HepG2 (cell line): ENCODE data around the gene MXRA7. TPM values are rescaled to one million over a fixed set of nuclear protein-coding genes. Genes with fewer than 3 reads are reported as not detected.

Source experiments
- FOXA3 ChIP-seq: IDR thresholded peaks from 2 replicates; pipeline ENCODE4 v1.6.1; 2016; ENCODE audit warnings: missing genetic modification reagents, missing compliant biosample characterization
- NBN ChIP-seq: fragments of 450-650 bp; conservative IDR thresholded peaks from 2 replicates; pipeline ENCODE4 v1.6.1; 2017
- NFE2 ChIP-seq: sonication (generic); formaldehyde crosslinking; IDR thresholded peaks from 2 replicates; pipeline ENCODE4 v1.4.0; 2020; ENCODE audit warnings: missing genetic modification reagents
- SALL2 ChIP-seq: sonication (generic); formaldehyde crosslinking; IDR thresholded peaks from 2 replicates; pipeline ENCODE4 v1.8.1; 2023; ENCODE audit warnings: mild to moderate bottlenecking, missing genetic modification reagents, inconsistent platforms
- SP2 ChIP-seq: sonication (generic); formaldehyde crosslinking; IDR thresholded peaks from 2 replicates; pipeline ENCODE4 v1.5.1; 2020; ENCODE audit warnings: mild to moderate bottlenecking, missing genetic modification reagents
- SP5 ChIP-seq: IDR thresholded peaks from 2 replicates; pipeline ENCODE4 v1.6.1; 2016; ENCODE audit warnings: low read depth, borderline replicate concordance
- XBP1 ChIP-seq: sonication (generic); formaldehyde crosslinking; IDR thresholded peaks from 2 replicates; pipeline ENCODE4 v1.5.0; 2020; ENCODE audit warnings: missing genetic modification reagents
- ZNF335 ChIP-seq: sonication (generic); formaldehyde crosslinking; IDR thresholded peaks from 2 replicates; pipeline ENCODE4 v1.4.0; 2020; ENCODE audit warnings: missing genetic modification reagents
- ZNF33A ChIP-seq: sonication (generic); formaldehyde crosslinking; IDR thresholded peaks from 2 replicates; pipeline ENCODE4 v1.5.1; 2020; ENCODE audit warnings: missing genetic modification reagents, mild to moderate bottlenecking, moderate library complexity, borderline replicate concordance
- ZNF446 ChIP-seq: sonication (generic); formaldehyde crosslinking; IDR thresholded peaks from 2 replicates; pipeline ENCODE4 v1.5.0; 2020; ENCODE audit warnings: mild to moderate bottlenecking, missing genetic modification reagents
- ZNF672 ChIP-seq: sonication (generic); formaldehyde crosslinking; IDR thresholded peaks from 2 replicates; pipeline ENCODE4 v1.8.1; 2022; ENCODE audit warnings: missing genetic modification reagents
- ZNF775 ChIP-seq: sonication (generic); formaldehyde crosslinking; IDR thresholded peaks from 2 replicates; pipeline ENCODE4 v1.4.0; 2020; ENCODE audit warnings: missing genetic modification reagents, mild to moderate bottlenecking, moderate library complexity, borderline replicate concordance
- polyA plus RNA-seq, 8 experiments: library from polyadenylated mRNA; depleted of rRNA in 3 of 8; stranded (reverse) in 7 of 8; unstranded in 1 of 8; fragments of >200 nt; fragmentation: Illumina TruSeq in 4 of 8; extraction: Trizol in 4 of 8; gene quantifications; 2 replicates each; pipeline versions ENCODE4 v1.2.1 to v1.2.3, GENCODE V29; 2011 to 2016; ENCODE audit warnings: low read depth in 4 of 8, missing spikeins in 1 of 8, mixed read lengths in 1 of 8; ENCODE audit not compliant: insufficient read depth in 1 of 8
- total RNA-seq, 5 experiments: library from RNA; depleted of rRNA; stranded (reverse); fragments of >200 nt; fragmentation: Illumina TruSeq; extraction: Trizol; gene quantifications; 2 replicates each; pipeline ENCODE4 v1.2.3, GENCODE V29; 2016; ENCODE audit warnings: low read depth in 1 of 5
- TF ChIP-seq, protein P1 (sequence below): sonication (generic); formaldehyde crosslinking; IDR thresholded peaks from 2 replicates; pipeline ENCODE4 v1.4.0; 2020; ENCODE audit warnings: mild to moderate bottlenecking, missing genetic modification reagents
- TF ChIP-seq, protein P2 (sequence below): sonication (generic); formaldehyde crosslinking; IDR thresholded peaks from 2 replicates; pipeline ENCODE4 v1.4.0; 2020; ENCODE audit warnings: missing genetic modification reagents
- TF ChIP-seq, protein P3 (sequence below): sonication (generic); IDR thresholded peaks from 2 replicates; pipeline ENCODE4 v1.6.1; 2016; ENCODE audit warnings: low read depth, borderline replicate concordance
- TF ChIP-seq, protein P4 (sequence below): sonication (generic); formaldehyde crosslinking; IDR thresholded peaks from 2 replicates; pipeline ENCODE4 v1.5.1; 2020; ENCODE audit warnings: mild to moderate bottlenecking, missing genetic modification reagents, moderate library complexity
- TF ChIP-seq, protein P5 (sequence below): sonication (generic); formaldehyde crosslinking; IDR thresholded peaks from 2 replicates; pipeline ENCODE4 v1.5.0; 2020; ENCODE audit warnings: missing genetic modification reagents

Gene MXRA7
- total and polyA plus RNA-seq, 2 of the 13 experiments (the other 11 are each of a cell fraction or from before 2014, with no cell fraction given), result 44.8 to 112 TPM

DNA sequence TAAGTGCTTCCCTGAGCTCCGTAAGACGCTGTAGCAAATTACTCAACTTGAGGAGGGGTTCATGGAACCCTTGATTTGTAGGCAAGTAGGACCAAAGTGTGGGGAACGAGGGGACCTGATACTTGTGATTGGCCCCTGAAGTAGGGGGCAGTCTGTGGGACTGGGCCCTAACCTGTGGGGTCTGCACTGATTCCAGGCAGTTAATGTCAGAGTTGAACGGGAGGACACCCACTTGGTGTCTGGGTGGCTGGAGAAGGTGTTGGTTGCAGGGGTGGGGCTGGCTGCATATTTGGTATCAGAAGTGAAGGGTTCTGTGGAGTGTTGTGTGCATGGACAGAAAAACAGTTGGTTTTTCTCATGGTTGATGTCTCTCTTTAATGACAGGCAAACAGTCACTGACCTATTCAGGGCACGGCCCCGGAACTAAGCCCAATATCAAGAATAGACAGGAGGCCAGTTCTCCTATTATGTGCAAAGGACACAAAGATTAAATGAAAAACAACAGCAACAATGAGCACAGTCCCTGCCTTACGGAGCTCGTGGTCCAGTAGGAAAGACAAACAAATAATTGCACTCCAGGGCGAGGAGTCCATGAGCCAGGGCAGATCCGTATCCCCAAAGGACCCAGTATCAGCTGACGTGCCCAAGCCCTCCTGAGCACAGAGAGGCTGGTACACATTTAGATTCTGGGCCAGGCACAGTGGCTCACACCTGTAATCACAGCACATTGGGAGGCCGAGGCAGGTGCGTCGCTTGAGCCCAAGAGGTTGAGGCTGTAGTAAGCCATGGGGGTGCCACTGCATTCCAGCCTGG lies 19.2 kb downstream of the MXRA7 start (continued):
- TF ChIP-seq, protein P1, sequence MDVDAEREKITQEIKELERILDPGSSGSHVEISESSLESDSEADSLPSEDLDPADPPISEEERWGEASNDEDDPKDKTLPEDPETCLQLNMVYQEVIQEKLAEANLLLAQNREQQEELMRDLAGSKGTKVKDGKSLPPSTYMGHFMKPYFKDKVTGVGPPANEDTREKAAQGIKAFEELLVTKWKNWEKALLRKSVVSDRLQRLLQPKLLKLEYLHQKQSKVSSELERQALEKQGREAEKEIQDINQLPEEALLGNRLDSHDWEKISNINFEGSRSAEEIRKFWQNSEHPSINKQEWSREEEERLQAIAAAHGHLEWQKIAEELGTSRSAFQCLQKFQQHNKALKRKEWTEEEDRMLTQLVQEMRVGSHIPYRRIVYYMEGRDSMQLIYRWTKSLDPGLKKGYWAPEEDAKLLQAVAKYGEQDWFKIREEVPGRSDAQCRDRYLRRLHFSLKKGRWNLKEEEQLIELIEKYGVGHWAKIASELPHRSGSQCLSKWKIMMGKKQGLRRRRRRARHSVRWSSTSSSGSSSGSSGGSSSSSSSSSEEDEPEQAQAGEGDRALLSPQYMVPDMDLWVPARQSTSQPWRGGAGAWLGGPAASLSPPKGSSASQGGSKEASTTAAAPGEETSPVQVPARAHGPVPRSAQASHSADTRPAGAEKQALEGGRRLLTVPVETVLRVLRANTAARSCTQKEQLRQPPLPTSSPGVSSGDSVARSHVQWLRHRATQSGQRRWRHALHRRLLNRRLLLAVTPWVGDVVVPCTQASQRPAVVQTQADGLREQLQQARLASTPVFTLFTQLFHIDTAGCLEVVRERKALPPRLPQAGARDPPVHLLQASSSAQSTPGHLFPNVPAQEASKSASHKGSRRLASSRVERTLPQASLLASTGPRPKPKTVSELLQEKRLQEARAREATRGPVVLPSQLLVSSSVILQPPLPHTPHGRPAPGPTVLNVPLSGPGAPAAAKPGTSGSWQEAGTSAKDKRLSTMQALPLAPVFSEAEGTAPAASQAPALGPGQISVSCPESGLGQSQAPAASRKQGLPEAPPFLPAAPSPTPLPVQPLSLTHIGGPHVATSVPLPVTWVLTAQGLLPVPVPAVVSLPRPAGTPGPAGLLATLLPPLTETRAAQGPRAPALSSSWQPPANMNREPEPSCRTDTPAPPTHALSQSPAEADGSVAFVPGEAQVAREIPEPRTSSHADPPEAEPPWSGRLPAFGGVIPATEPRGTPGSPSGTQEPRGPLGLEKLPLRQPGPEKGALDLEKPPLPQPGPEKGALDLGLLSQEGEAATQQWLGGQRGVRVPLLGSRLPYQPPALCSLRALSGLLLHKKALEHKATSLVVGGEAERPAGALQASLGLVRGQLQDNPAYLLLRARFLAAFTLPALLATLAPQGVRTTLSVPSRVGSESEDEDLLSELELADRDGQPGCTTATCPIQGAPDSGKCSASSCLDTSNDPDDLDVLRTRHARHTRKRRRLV (CRISPR knock-in tag), result no peak
- TF ChIP-seq, protein P2, sequence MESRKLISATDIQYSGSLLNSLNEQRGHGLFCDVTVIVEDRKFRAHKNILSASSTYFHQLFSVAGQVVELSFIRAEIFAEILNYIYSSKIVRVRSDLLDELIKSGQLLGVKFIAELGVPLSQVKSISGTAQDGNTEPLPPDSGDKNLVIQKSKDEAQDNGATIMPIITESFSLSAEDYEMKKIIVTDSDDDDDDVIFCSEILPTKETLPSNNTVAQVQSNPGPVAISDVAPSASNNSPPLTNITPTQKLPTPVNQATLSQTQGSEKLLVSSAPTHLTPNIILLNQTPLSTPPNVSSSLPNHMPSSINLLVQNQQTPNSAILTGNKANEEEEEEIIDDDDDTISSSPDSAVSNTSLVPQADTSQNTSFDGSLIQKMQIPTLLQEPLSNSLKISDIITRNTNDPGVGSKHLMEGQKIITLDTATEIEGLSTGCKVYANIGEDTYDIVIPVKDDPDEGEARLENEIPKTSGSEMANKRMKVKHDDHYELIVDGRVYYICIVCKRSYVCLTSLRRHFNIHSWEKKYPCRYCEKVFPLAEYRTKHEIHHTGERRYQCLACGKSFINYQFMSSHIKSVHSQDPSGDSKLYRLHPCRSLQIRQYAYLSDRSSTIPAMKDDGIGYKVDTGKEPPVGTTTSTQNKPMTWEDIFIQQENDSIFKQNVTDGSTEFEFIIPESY (CRISPR knock-in tag), result no peak
- peak; percentile 76 for TF ChIP-seq SP5 (CRISPR knock-in tag)
- TF ChIP-seq ZNF672 (CRISPR knock-in tag), result no peak
- TF ChIP-seq, protein P3, sequence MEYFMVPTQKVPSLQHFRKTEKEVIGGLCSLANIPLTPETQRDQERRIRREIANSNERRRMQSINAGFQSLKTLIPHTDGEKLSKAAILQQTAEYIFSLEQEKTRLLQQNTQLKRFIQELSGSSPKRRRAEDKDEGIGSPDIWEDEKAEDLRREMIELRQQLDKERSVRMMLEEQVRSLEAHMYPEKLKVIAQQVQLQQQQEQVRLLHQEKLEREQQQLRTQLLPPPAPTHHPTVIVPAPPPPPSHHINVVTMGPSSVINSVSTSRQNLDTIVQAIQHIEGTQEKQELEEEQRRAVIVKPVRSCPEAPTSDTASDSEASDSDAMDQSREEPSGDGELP, result peak; percentile 97
- no peak for TF ChIP-seq NFE2 (CRISPR knock-in tag)
- no peak for TF ChIP-seq SP2 (CRISPR knock-in tag)
- TF ChIP-seq, protein P4, sequence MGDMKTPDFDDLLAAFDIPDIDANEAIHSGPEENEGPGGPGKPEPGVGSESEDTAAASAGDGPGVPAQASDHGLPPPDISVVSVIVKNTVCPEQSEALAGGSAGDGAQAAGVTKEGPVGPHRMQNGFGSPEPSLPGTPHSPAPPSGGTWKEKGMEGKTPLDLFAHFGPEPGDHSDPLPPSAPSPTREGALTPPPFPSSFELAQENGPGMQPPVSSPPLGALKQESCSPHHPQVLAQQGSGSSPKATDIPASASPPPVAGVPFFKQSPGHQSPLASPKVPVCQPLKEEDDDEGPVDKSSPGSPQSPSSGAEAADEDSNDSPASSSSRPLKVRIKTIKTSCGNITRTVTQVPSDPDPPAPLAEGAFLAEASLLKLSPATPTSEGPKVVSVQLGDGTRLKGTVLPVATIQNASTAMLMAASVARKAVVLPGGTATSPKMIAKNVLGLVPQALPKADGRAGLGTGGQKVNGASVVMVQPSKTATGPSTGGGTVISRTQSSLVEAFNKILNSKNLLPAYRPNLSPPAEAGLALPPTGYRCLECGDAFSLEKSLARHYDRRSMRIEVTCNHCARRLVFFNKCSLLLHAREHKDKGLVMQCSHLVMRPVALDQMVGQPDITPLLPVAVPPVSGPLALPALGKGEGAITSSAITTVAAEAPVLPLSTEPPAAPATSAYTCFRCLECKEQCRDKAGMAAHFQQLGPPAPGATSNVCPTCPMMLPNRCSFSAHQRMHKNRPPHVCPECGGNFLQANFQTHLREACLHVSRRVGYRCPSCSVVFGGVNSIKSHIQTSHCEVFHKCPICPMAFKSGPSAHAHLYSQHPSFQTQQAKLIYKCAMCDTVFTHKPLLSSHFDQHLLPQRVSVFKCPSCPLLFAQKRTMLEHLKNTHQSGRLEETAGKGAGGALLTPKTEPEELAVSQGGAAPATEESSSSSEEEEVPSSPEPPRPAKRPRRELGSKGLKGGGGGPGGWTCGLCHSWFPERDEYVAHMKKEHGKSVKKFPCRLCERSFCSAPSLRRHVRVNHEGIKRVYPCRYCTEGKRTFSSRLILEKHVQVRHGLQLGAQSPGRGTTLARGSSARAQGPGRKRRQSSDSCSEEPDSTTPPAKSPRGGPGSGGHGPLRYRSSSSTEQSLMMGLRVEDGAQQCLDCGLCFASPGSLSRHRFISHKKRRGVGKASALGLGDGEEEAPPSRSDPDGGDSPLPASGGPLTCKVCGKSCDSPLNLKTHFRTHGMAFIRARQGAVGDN, result peak; percentile 88
- no peak for TF ChIP-seq ZNF775
- TF ChIP-seq ZNF446 (CRISPR knock-in tag), result no peak
- no peak for TF ChIP-seq XBP1 (CRISPR knock-in tag)
- peak; percentile 83 for TF ChIP-seq FOXA3 (CRISPR knock-in tag)
- no peak; the same call in 1 of the 2 replicates for TF ChIP-seq ZNF335
- no peak for TF ChIP-seq SALL2 (CRISPR knock-in tag)
- TF ChIP-seq ZNF33A (CRISPR knock-in tag), result peak; percentile 90; the same call in 1 of the 2 replicates
- TF ChIP-seq, protein P5, sequence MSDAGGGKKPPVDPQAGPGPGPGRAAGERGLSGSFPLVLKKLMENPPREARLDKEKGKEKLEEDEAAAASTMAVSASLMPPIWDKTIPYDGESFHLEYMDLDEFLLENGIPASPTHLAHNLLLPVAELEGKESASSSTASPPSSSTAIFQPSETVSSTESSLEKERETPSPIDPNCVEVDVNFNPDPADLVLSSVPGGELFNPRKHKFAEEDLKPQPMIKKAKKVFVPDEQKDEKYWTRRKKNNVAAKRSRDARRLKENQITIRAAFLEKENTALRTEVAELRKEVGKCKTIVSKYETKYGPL (CRISPR knock-in tag), result no peak
- no peak for TF ChIP-seq NBN
